Lower leg skin (tissue), 4 donors: ENCODE data around the gene CSRP3. TPM values are rescaled to one million over a fixed set of nuclear protein-coding genes. Genes with fewer than 3 reads are reported as not detected.

Source experiments
- DNase-seq, 2 donors: peaks; one replicate each; pipeline ENCODE4 v3.0.0-alpha.2; 2019; ENCODE audit warnings: low spot score in 2 of 2
- H3K4me3 ChIP-seq: fragments of 200-600 bp; sonication (generic); 2 replicates; pipeline ENCODE4 v1.5.1; 2017; ENCODE audit warnings: mild to moderate bottlenecking, low read depth; ENCODE audit not compliant: poor library complexity, severe bottlenecking
- CTCF ChIP-seq, 3 donors: fragments of 450-650 bp; IDR thresholded peaks; one replicate each; pipeline ENCODE4 v1.5.1; 2016; ENCODE audit warnings: antibody characterized with exemption in 3 of 3, mild to moderate bottlenecking in 3 of 3, moderate library complexity in 2 of 3
- POLR2A ChIP-seq, 2 donors: fragments of 450-650 bp; IDR thresholded peaks; one replicate each; pipeline ENCODE4 v1.6.1; 2016 to 2017; ENCODE audit warnings: antibody characterized with exemption in 2 of 2, mild to moderate bottlenecking in 1 of 2, moderate library complexity in 1 of 2
- WGBS, 2 donors: methylation state at CpG; one replicate each; pipeline ENCODE4 v1.1.5; 2018; 5-methylcytosine and 5-hydroxymethylcytosine counted together
- intact Hi-C: fragments of 100-400 bp; cut with DNase I; formaldehyde crosslinking; loops from one replicate; pipeline ENCODE4 v1.15.0; 2023; ENCODE audit warnings: low total_unique reads
- total RNA-seq, 4 donors: library from RNA; depleted of rRNA; stranded (reverse); fragments of >200 nt; gene quantifications; one replicate each; pipeline ENCODE4 v1.1.0, GENCODE V29; 2016

CSRP3 gene
- total RNA-seq, 4 donors from 2014 or later = not detected

GRCh38 chr11:19164881-19165280, 36.9 kb downstream of the CSRP3 start:
- no peak for TF ChIP-seq CTCF (IDR thresholded peaks at IDR 0.05)
- no peak for TF ChIP-seq POLR2A (IDR thresholded peaks at IDR 0.05)
- intact Hi-C loops = no loop called here
- 95 to 98% methylated on average over 2 of the region's 2 CpGs for WGBS, 2 donors
- no peak overlapping the region for H3K4me3 ChIP-seq
- DNase-seq = no peak

GRCh38 chr11:19164230-19164855, 37.4 kb downstream of the CSRP3 start:
- 91 to 96% methylated on average over 4 of the region's 4 CpGs for WGBS, 2 donors
- DNase-seq = no peak
- intact Hi-C loops = no loop called here
- TF ChIP-seq CTCF (IDR thresholded peaks at IDR 0.05) (no peak), POLR2A (IDR thresholded peaks at IDR 0.05) (no peak)
- no peak overlapping the region for H3K4me3 ChIP-seq

- intact Hi-C loops = no loop called here
- 90 to 91% methylated on average over 1 of the region's 1 CpG for WGBS, 2 donors
- TF ChIP-seq CTCF (IDR thresholded peaks at IDR 0.05) = no peak
- no peak for DNase-seq
- H3K4me3 ChIP-seq = no peak overlapping the region
Measured at GRCh38 chr11:19163617-19164016, 38.2 kb downstream of the CSRP3 start.

- TF ChIP-seq CTCF (IDR thresholded peaks at IDR 0.05) = no peak
- TF ChIP-seq POLR2A (IDR thresholded peaks at IDR 0.05) = no peak
- WGBS, 2 donors = 94 to 95% methylated on average over 1 of the region's 1 CpG
- no peak for DNase-seq
- intact Hi-C loops = no loop called here
- H3K4me3 ChIP-seq = no peak overlapping the region
Measured at GRCh38 chr11:19162951-19163505, 38.8 kb downstream of the CSRP3 start.

GRCh38 chr11:19161651-19162050, 40.1 kb downstream of the CSRP3 start:
- intact Hi-C loops = no loop called here
- no peak overlapping the region for H3K4me3 ChIP-seq
- no peak for DNase-seq
- TF ChIP-seq CTCF (IDR thresholded peaks at IDR 0.05) (no peak), POLR2A (IDR thresholded peaks at IDR 0.05) (no peak)
- 94 to 99% methylated on average over 2 of the region's 2 CpGs for WGBS, 2 donors

GRCh38 chr11:19160847-19161246, 40.9 kb downstream of the CSRP3 start:
- intact Hi-C loops = no loop called here
- no peak for TF ChIP-seq POLR2A (IDR thresholded peaks at IDR 0.05)
- no peak for TF ChIP-seq CTCF (IDR thresholded peaks at IDR 0.05)
- H3K4me3 ChIP-seq = no peak overlapping the region
- DNase-seq = no peak
- WGBS, 2 donors = 90 to 94% methylated on average over 6 of the region's 6 CpGs
